Measurements from ENCODE around the gene CACNA1S. TPM values are rescaled to one million over a fixed set of nuclear protein-coding genes. Genes with fewer than 3 reads are reported as not detected.

The CACNA1S gene
- total RNA-seq, 2 experiments from 2014 or later: not detected

DNA sequence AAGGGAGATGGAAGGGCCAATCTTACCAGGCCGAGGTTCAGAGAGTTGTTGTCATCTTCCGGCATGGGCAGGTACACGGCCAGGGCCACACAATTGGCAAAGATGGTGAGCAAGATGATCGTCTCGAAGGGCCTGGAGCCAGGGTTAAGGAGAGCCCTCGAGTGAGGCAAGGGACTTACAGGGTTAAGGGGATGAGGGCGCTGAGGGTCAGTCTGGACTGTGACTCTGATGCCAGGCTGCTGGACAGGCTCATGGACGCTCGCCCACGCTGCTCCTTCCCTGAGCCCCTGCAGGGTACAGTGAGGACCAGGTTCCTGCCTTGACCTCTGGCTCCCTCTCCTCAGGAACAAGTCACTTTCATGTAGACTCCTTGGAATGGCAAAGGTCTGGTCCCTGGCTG is 2.1 kb downstream of the CACNA1S start:
- intact Hi-C loops (cut with DNase I, micrococcal nuclease): loop anchor here (5.0 to 10.0 kb wide), 2 partner anchors 68 to 85 kb away; partner anchors contain the start of gene KIF21B (in 1 of the 2)

DNA sequence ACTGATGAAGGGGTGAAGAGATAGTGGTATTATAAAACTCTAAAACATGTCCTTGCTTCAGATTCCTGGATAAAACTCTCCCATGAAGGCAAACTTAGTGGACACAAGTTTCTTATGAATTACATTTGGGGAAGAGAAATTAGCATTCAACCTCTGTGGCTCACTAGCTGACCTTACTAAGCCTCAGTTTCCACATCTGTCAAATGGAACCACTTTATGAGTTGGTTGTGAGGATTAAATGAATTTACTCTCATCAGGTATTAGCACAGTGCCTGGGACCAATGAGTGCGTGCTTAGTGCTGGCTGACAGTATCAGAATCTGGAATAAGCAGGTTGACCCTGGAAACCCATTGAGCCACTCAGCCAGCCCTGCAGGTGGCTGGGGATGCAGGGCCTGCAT is 2.6 kb downstream of the CACNA1S start:
- no peaks in the 10 kb centered on the region for H3K9me3 Mint-ChIP-seq
- TF ChIP-seq, protein P1, sequence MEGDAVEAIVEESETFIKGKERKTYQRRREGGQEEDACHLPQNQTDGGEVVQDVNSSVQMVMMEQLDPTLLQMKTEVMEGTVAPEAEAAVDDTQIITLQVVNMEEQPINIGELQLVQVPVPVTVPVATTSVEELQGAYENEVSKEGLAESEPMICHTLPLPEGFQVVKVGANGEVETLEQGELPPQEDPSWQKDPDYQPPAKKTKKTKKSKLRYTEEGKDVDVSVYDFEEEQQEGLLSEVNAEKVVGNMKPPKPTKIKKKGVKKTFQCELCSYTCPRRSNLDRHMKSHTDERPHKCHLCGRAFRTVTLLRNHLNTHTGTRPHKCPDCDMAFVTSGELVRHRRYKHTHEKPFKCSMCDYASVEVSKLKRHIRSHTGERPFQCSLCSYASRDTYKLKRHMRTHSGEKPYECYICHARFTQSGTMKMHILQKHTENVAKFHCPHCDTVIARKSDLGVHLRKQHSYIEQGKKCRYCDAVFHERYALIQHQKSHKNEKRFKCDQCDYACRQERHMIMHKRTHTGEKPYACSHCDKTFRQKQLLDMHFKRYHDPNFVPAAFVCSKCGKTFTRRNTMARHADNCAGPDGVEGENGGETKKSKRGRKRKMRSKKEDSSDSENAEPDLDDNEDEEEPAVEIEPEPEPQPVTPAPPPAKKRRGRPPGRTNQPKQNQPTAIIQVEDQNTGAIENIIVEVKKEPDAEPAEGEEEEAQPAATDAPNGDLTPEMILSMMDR (IDR thresholded peaks at IDR 0.05): no peak

More for the DNA sequence above, 2.1 kb downstream of the CACNA1S start:
- H3K27ac ChIP-seq (ENCODE audit: low read depth in 1 of 2, low read length in 2 of 2): no peak overlapping the region
- H3K27me3 ChIP-seq (ENCODE audit: control insufficient read depth in 1 of 2, insufficient read depth in 2 of 2, low read length in 2 of 2): no peaks in the 10 kb centered on the region
- peaks cover 12% of the 10 kb centered on the region for H3K4me1 ChIP-seq (ENCODE audit: insufficient read depth, low read length)
- no peak overlapping the region for H3K27ac Mint-ChIP-seq
- ATAC-seq (ENCODE audit: poor library complexity) (no peak), DNase-seq (no peak)
- no peak overlapping the region for H3K4me3 ChIP-seq (ENCODE audit: low read length)
- H3K4me3 Mint-ChIP-seq: no peak overlapping the region
- H3K27me3 Mint-ChIP-seq: no peaks in the 10 kb centered on the region
- TF ChIP-seq, protein P1 (IDR thresholded peaks at IDR 0.05): no peak
- CTCF ChIA-PET: no interaction called here
- peaks cover 15% of the 10 kb centered on the region for H3K4me1 Mint-ChIP-seq (ENCODE audit: low read depth)
- H3K36me3 Mint-ChIP-seq (ENCODE audit: low read depth): no peaks in the 10 kb centered on the region
- POLR2A ChIA-PET: no interaction called here
- no peaks in the 10 kb centered on the region for H3K9me3 ChIP-seq (ENCODE audit: control insufficient read depth in 1 of 2, insufficient read depth in 1 of 2, low read length in 2 of 2)
- H3K9me3 Mint-ChIP-seq: no peaks in the 10 kb centered on the region
- H3K36me3 ChIP-seq (ENCODE audit: insufficient read depth, low read length): no peaks in the 10 kb centered on the region

DNA sequence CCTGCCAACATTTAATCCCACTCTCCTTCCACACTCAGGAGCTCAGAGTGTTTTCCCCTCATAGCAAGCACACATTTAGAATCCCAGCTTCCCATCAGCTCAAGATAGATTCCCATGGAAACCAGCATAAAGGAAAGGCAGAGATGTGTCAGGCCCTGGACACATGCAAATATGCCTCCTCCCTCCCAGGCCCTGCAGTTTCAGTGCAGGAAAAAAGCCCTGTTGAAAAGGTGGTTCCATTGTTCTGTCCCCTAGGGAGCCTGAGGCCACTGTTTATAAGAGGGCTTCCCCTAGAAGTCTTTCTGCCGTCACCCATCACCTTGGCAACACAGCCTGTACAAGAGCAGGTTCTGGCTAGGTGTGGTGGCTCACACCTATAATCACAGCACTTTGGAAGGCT is 3.6 kb downstream of the CACNA1S start:
- Mint-ChIP-seq H3K4me3 (peak overlapping the region; percentile 30), H3K4me1 (ENCODE audit: low read depth) (peaks cover 4% of the 10 kb centered on the region), H3K36me3 (ENCODE audit: low read depth) (no peaks in the 10 kb centered on the region), H3K9me3 (no peaks in the 10 kb centered on the region), H3K27ac (no peak overlapping the region), H3K27me3 (no peaks in the 10 kb centered on the region)
- ChIA-PET CTCF (no interaction called here), POLR2A (no interaction called here)
- H3K4me1 ChIP-seq (ENCODE audit: insufficient read depth, low read length): peaks cover under 1% of the 10 kb centered on the region
- TF ChIP-seq, protein P1 (IDR thresholded peaks at IDR 0.05): no peak
- H3K27ac ChIP-seq (ENCODE audit: low read depth in 1 of 2, low read length in 2 of 2): no peak overlapping the region
- intact Hi-C loops (cut with DNase I, micrococcal nuclease): no loop called here
- H3K9me3 ChIP-seq (ENCODE audit: control insufficient read depth in 1 of 2, insufficient read depth in 1 of 2, low read length in 2 of 2): no peaks in the 10 kb centered on the region
- H3K27me3 ChIP-seq (ENCODE audit: control insufficient read depth in 1 of 2, insufficient read depth in 2 of 2, low read length in 2 of 2): no peaks in the 10 kb centered on the region
- no peaks in the 10 kb centered on the region for H3K36me3 ChIP-seq (ENCODE audit: insufficient read depth, low read length)
- DNase-seq (no peak), ATAC-seq (ENCODE audit: poor library complexity) (no peak)
- no peak overlapping the region for H3K4me3 ChIP-seq (ENCODE audit: low read length)

More for the DNA sequence above, 2.6 kb downstream of the CACNA1S start:
- Mint-ChIP-seq H3K4me3 (no peak overlapping the region), H3K4me1 (ENCODE audit: low read depth) (peaks cover 11% of the 10 kb centered on the region), H3K27ac (no peak overlapping the region), H3K27me3 (no peaks in the 10 kb centered on the region), H3K36me3 (ENCODE audit: low read depth) (no peaks in the 10 kb centered on the region)
- intact Hi-C loops (cut with DNase I, micrococcal nuclease): loop anchor here (5.0 to 10.0 kb wide), 2 partner anchors 67 to 85 kb away; partner anchors contain the start of gene KIF21B (in 1 of the 2)
- Histone ChIP-seq H3K4me1 (ENCODE audit: insufficient read depth, low read length) (peaks cover 8% of the 10 kb centered on the region), H3K27ac (ENCODE audit: low read depth in 1 of 2, low read length in 2 of 2) (no peak overlapping the region), H3K27me3 (ENCODE audit: control insufficient read depth in 1 of 2, insufficient read depth in 2 of 2, low read length in 2 of 2) (no peaks in the 10 kb centered on the region), H3K36me3 (ENCODE audit: insufficient read depth, low read length) (no peaks in the 10 kb centered on the region), H3K4me3 (ENCODE audit: low read length) (no peak overlapping the region), H3K9me3 (ENCODE audit: control insufficient read depth in 1 of 2, insufficient read depth in 1 of 2, low read length in 2 of 2) (no peaks in the 10 kb centered on the region)
- DNase-seq (no peak), ATAC-seq (ENCODE audit: poor library complexity) (no peak)
- ChIA-PET POLR2A (no interaction called here), CTCF (no interaction called here)
